Natural killer cell (primary cell): ENCODE measurements around the gene ING2. TPM values are rescaled to one million over a fixed set of nuclear protein-coding genes. Genes with fewer than 3 reads are reported as not detected.

Experiments used
- ATAC-seq, 3 donors: fragments of 150-1000 bp in 2 of 3; fragments of 200-7000 bp in 1 of 3; cut with Tn5 transposase; 1 replicate in 1 of 3; 2 replicates in 2 of 3; pipeline ENCODE4 v1.10.0; 2021; ENCODE audit warnings: mild to moderate bottlenecking in 2 of 3, moderate library complexity in 2 of 3
- DNase-seq, 2 donors: peaks; one replicate each; pipeline versions ENCODE4 v3.0.0 to v3.0.0-alpha.2; 2013 to 2021; ENCODE audit warnings: mixed read lengths in 1 of 2
- H3K27ac ChIP-seq: one replicate; pipeline ENCODE4 v1.5.1; 2013; ENCODE audit warnings: mild to moderate bottlenecking, low read length
- H3K27me3 ChIP-seq: one replicate; pipeline ENCODE4 v1.6.1; 2013; ENCODE audit warnings: low read length; ENCODE audit not compliant: control insufficient read depth, insufficient read depth
- H3K36me3 ChIP-seq: one replicate; pipeline ENCODE4 v1.6.1; 2013; ENCODE audit warnings: low read length; ENCODE audit not compliant: control insufficient read depth, insufficient read depth
- H3K4me1 ChIP-seq: one replicate; pipeline ENCODE4 v1.6.1; 2013; ENCODE audit warnings: low read length; ENCODE audit not compliant: control insufficient read depth, insufficient read depth
- H3K4me3 ChIP-seq: one replicate; pipeline ENCODE4 v1.5.1; 2013; ENCODE audit warnings: low read length
- H3K9me3 ChIP-seq: one replicate; pipeline ENCODE4 v1.6.1; 2013; ENCODE audit warnings: low read length; ENCODE audit not compliant: control insufficient read depth, insufficient read depth
- H3K27ac Mint-ChIP-seq, 2 donors: one replicate each; pipeline ENCODE4 v1.8.0; 2022; ENCODE audit warnings: mild to moderate bottlenecking in 2 of 2, mixed read lengths in 2 of 2, moderate library complexity in 1 of 2
- H3K27me3 Mint-ChIP-seq, 2 donors: one replicate each; pipeline ENCODE4 v1.8.0; 2022; ENCODE audit warnings: low read depth in 2 of 2, mixed read lengths in 2 of 2
- H3K36me3 Mint-ChIP-seq: one replicate; pipeline ENCODE4 v1.8.0; 2022; ENCODE audit warnings: mixed read lengths
- H3K4me1 Mint-ChIP-seq, 2 donors: one replicate each; pipeline ENCODE4 v1.8.0; 2022; ENCODE audit warnings: mixed read lengths in 2 of 2
- H3K4me3 Mint-ChIP-seq: one replicate; pipeline ENCODE4 v1.8.0; 2022; ENCODE audit warnings: mild to moderate bottlenecking, moderate library complexity, mixed read lengths
- H3K9me3 Mint-ChIP-seq, 2 donors: one replicate each; pipeline ENCODE4 v1.8.0; 2022; ENCODE audit warnings: mixed read lengths in 2 of 2
- CTCF ChIP-seq: fragments of 200-600 bp; IDR thresholded peaks from one replicate; pipeline ENCODE4 v1.8.0; 2022; ENCODE audit warnings: antibody characterized with exemption
- WGBS: methylation state at CpG from one replicate; pipeline ENCODE4 v1.1.7; 2013; ENCODE audit warnings: missing lambda C conversion rate; ENCODE audit not compliant: insufficient coverage; 5-methylcytosine and 5-hydroxymethylcytosine counted together
- intact Hi-C: fragments of 100-400 bp; cut with micrococcal nuclease; formaldehyde crosslinking; loops from one replicate; pipeline ENCODE4 v1.14.2; 2022
- total RNA-seq, 4 donors: library from RNA; stranded (reverse); fragments of 120-200 nt in 1 of 4; gene quantifications; one replicate each; pipeline versions ENCODE4 v1.2.3 to v1.2.4, GENCODE V29; 2013 to 2022

The ING2 gene
- total RNA-seq, 3 donors from 2014 or later (not counting 1 experiment from before 2014, with no cell fraction given), result 7.2 to 17.1 (median 10.9) TPM

GRCh38 chr4:183556947-183557346, 52.1 kb downstream of the ING2 start:
- Mint-ChIP-seq H3K4me1 (peaks cover 0 to 13% of the 10 kb centered on the region in 2 donors), H3K4me3 (no peak overlapping the region), H3K9me3 (peaks cover 6 to 8% of the 10 kb centered on the region in 2 donors), H3K27ac (no peak overlapping the region), H3K27me3 (peaks cover 3 to 19% of the 10 kb centered on the region in 2 donors), H3K36me3 (no peaks in the 10 kb centered on the region)
- TF ChIP-seq CTCF, result no peak
- WGBS, result 66% methylated on average over 3 of the region's 3 CpGs
- Histone ChIP-seq H3K27me3 (no peaks in the 10 kb centered on the region), H3K36me3 (no peaks in the 10 kb centered on the region), H3K27ac (no peak overlapping the region), H3K4me3 (no peak overlapping the region), H3K4me1 (no peaks in the 10 kb centered on the region), H3K9me3 (peaks cover 7% of the 10 kb centered on the region)
- intact Hi-C loops, result no loop called here
- ATAC-seq, result no peak
- no peak for DNase-seq

GRCh38 chr4:183557611-183558010, 52.8 kb downstream of the ING2 start:
- H3K4me3 Mint-ChIP-seq, result no peak overlapping the region
- WGBS, result 95% methylated on average over 6 of the region's 6 CpGs

GRCh38 chr4:183558873-183559272, 54.0 kb downstream of the ING2 start:
- intact Hi-C loops, result no loop called here
- no peak overlapping the region for H3K4me3 Mint-ChIP-seq

More at GRCh38 chr4:183557611-183558010, 52.8 kb downstream of the ING2 start:
- Histone ChIP-seq H3K9me3 (peaks cover 7% of the 10 kb centered on the region), H3K4me1 (no peaks in the 10 kb centered on the region), H3K4me3 (no peak overlapping the region), H3K27me3 (no peaks in the 10 kb centered on the region), H3K27ac (no peak overlapping the region), H3K36me3 (no peaks in the 10 kb centered on the region)
- Mint-ChIP-seq H3K36me3 (no peaks in the 10 kb centered on the region), H3K4me1 (peaks cover 0 to 10% of the 10 kb centered on the region in 2 donors), H3K27ac (no peak overlapping the region), H3K9me3 (peaks cover 4 to 7% of the 10 kb centered on the region in 2 donors), H3K27me3 (peaks cover 3 to 19% of the 10 kb centered on the region in 2 donors)
- TF ChIP-seq CTCF, result no peak
- intact Hi-C loops, result no loop called here
- no peak for ATAC-seq
- no peak for DNase-seq

More at GRCh38 chr4:183558873-183559272, 54.0 kb downstream of the ING2 start:
- Histone ChIP-seq H3K36me3 (no peaks in the 10 kb centered on the region), H3K27me3 (no peaks in the 10 kb centered on the region), H3K9me3 (peaks cover 3% of the 10 kb centered on the region), H3K27ac (no peak overlapping the region), H3K4me3 (no peak overlapping the region), H3K4me1 (no peaks in the 10 kb centered on the region)
- no peak for TF ChIP-seq CTCF
- 78% methylated on average over 12 of the region's 12 CpGs for WGBS
- DNase-seq, result no peak
- no peak overlapping the region for H3K27ac Mint-ChIP-seq
- H3K27me3 Mint-ChIP-seq, result peaks cover 3 to 19% of the 10 kb centered on the region in 2 donors
- H3K36me3 Mint-ChIP-seq, result no peaks in the 10 kb centered on the region
- no peaks in the 10 kb centered on the region for H3K9me3 Mint-ChIP-seq
- ATAC-seq, result no peak
- peaks cover 0 to 5% of the 10 kb centered on the region in 2 donors for H3K4me1 Mint-ChIP-seq
